Measurements from ENCODE around the gene BTBD2.
"Not testable (repeated sequence)": the region's sequence is repeated elsewhere in the genome, so short reads cannot be mapped to it uniquely, and the experiment has no call there.

BTBD2 gene

GRCh38 chr19:2016041-2016807 lies 710 bp upstream of the BTBD2 start:
- DNase-seq (ENCODE audit: low read depth in 1 of 2, low spot score in 1 of 2) = no peak

- peak in 1 of 2 donors; percentile 18 for DNase-seq (ENCODE audit: low read depth in 1 of 2, low spot score in 1 of 2)
These were observed 545 bp downstream of the BTBD2 start for GRCh38 chr19:2014731-2015607.

GRCh38 chr19:2014131-2014571 lies 1.4 kb downstream of the BTBD2 start:
- no peak for DNase-seq (ENCODE audit: low read depth in 1 of 2, low spot score in 1 of 2)

GRCh38 chr19:2013683-2013961 lies 1.9 kb downstream of the BTBD2 start:
- DNase-seq (ENCODE audit: low read depth in 1 of 2, low spot score in 1 of 2) = no peak

GRCh38 chr19:2012941-2013682 lies 2.4 kb downstream of the BTBD2 start:
- no peak for DNase-seq (ENCODE audit: low read depth in 1 of 2, low spot score in 1 of 2)

- no peak for DNase-seq (ENCODE audit: low read depth in 1 of 2, low spot score in 1 of 2)
These were observed 4.3 kb downstream of the BTBD2 start for GRCh38 chr19:2011169-2011568.

GRCh38 chr19:2010135-2010668 lies 5.3 kb downstream of the BTBD2 start:
- DNase-seq (ENCODE audit: low read depth in 1 of 2, low spot score in 1 of 2) = no peak

- DNase-seq (ENCODE audit: low read depth in 1 of 2, low spot score in 1 of 2) = no peak
These were observed 11.6 kb downstream of the BTBD2 start for GRCh38 chr19:2003874-2004273.

- no peak for DNase-seq (ENCODE audit: low read depth in 1 of 2, low spot score in 1 of 2)
These were observed 15.5 kb downstream of the BTBD2 start for GRCh38 chr19:1999856-2000515.

- DNase-seq (ENCODE audit: low read depth in 1 of 2, low spot score in 1 of 2) = no peak
These were observed 16.5 kb downstream of the BTBD2 start for GRCh38 chr19:1998712-1999708.

GRCh38 chr19:1997353-1998233 lies 17.9 kb downstream of the BTBD2 start:
- no peak for DNase-seq (ENCODE audit: low read depth in 1 of 2, low spot score in 1 of 2)

GRCh38 chr19:1992759-1993260 lies 22.7 kb downstream of the BTBD2 start:
- DNase-seq (ENCODE audit: low read depth in 1 of 2, low spot score in 1 of 2) = peak in 1 of 2 donors; percentile 17

- DNase-seq (ENCODE audit: low read depth in 1 of 2, low spot score in 1 of 2) = no peak
These were observed 24.2 kb downstream of the BTBD2 start for GRCh38 chr19:1991018-1991913.

- DNase-seq (ENCODE audit: low read depth in 1 of 2, low spot score in 1 of 2) = no peak
These were observed 25.1 kb downstream of the BTBD2 start for GRCh38 chr19:1990230-1991017.

GRCh38 chr19:1989513-1990229 lies 25.8 kb downstream of the BTBD2 start:
- DNase-seq (ENCODE audit: low read depth in 1 of 2, low spot score in 1 of 2) = no peak

GRCh38 chr19:1988464-1988863 lies 27.1 kb downstream of the BTBD2 start:
- not testable (repeated sequence) for DNase-seq (ENCODE audit: low read depth in 1 of 2, low spot score in 1 of 2)

All from stimulated activated CD4-positive, alpha-beta T cell treated with anti-CD3 and anti-CD28 coated beads, Interleukin-15, amount 100 ng/mL, for 1 hour (primary cell).